HFFc6 (cell line): Measurements from ENCODE around the gene ITPK1. TPM values are rescaled to one million over a fixed set of nuclear protein-coding genes. Genes with fewer than 3 reads are reported as not detected.

Source experiments
- DNase-seq: peaks from one replicate; pipeline ENCODE4 v3.0.0-alpha.2; 2018
- H3K27ac Mint-ChIP-seq: 2 replicates; pipeline ENCODE4 v1.8.0; 2020; ENCODE audit warnings: mild to moderate bottlenecking, mixed read lengths
- H3K27me3 Mint-ChIP-seq: 2 replicates; pipeline ENCODE4 v1.8.0; 2021; ENCODE audit warnings: mild to moderate bottlenecking, moderate library complexity, mixed read lengths; ENCODE audit not compliant: insufficient read depth
- H3K36me3 Mint-ChIP-seq: 2 replicates; pipeline ENCODE4 v1.8.0; 2021; ENCODE audit warnings: low read depth, mixed read lengths
- H3K4me1 Mint-ChIP-seq: 2 replicates; pipeline ENCODE4 v1.8.0; 2020; ENCODE audit warnings: low read depth, mixed read lengths
- H3K4me3 Mint-ChIP-seq: 2 replicates; pipeline ENCODE4 v1.8.0; 2020; ENCODE audit warnings: mild to moderate bottlenecking, moderate library complexity, mixed read lengths
- H3K9me3 Mint-ChIP-seq: 2 replicates; pipeline ENCODE4 v1.8.0; 2020; ENCODE audit warnings: mild to moderate bottlenecking, mixed read lengths
- CTCF ChIP-seq: fragments of 200-600 bp; sonication (generic); IDR thresholded peaks from 2 replicates; pipeline ENCODE4 v1.5.0; 2021; ENCODE audit warnings: antibody characterized with exemption, mild to moderate bottlenecking
- total RNA-seq, 6 experiments: library from RNA; stranded (reverse); fragmentation: NEBNext Ultra II Directional; extraction: Animal tissue kit (Norgen Biotek cat#: 25700); gene quantifications; 2 replicates in 1 of 6; 3 replicates in 5 of 6; pipeline ENCODE4 v1.2.3, GENCODE V29; 2021

Gene ITPK1
- total RNA-seq, 6 experiments from 2014 or later: 27.3 to 38.1 (median 32.4) TPM

- no peaks in the 10 kb centered on the region for H3K9me3 Mint-ChIP-seq
- H3K4me3 Mint-ChIP-seq: no peak overlapping the region
- peaks cover 1% of the 10 kb centered on the region; the same call in 1 of the 2 replicates for H3K27me3 Mint-ChIP-seq
- no peak overlapping the region for H3K27ac Mint-ChIP-seq
- peaks cover 34% of the 10 kb centered on the region for H3K4me1 Mint-ChIP-seq
- no peaks in the 10 kb centered on the region for H3K36me3 Mint-ChIP-seq
- no peak for TF ChIP-seq CTCF
- DNase-seq: no peak
Observed at GRCh38 chr14:93033084-93033982, 82.4 kb downstream of the ITPK1 start.

- H3K4me1 Mint-ChIP-seq: peaks cover 34% of the 10 kb centered on the region
Observed at GRCh38 chr14:93032421-93032936, 83.2 kb downstream of the ITPK1 start.

GRCh38 chr14:93031505-93032315, 84.0 kb downstream of the ITPK1 start:
- Mint-ChIP-seq H3K27me3 (peaks cover 1% of the 10 kb centered on the region; the same call in 1 of the 2 replicates), H3K4me3 (no peak overlapping the region), H3K36me3 (no peaks in the 10 kb centered on the region), H3K27ac (no peak overlapping the region), H3K4me1 (peaks cover 26% of the 10 kb centered on the region), H3K9me3 (no peaks in the 10 kb centered on the region)
- no peak for TF ChIP-seq CTCF
- DNase-seq: no peak

More at GRCh38 chr14:93032421-93032936, 83.2 kb downstream of the ITPK1 start:
- H3K4me3 Mint-ChIP-seq: no peak overlapping the region
- H3K9me3 Mint-ChIP-seq: no peaks in the 10 kb centered on the region
- no peak overlapping the region for H3K27ac Mint-ChIP-seq
- no peak for DNase-seq
- H3K27me3 Mint-ChIP-seq: peaks cover 1% of the 10 kb centered on the region; the same call in 1 of the 2 replicates
- H3K36me3 Mint-ChIP-seq: no peaks in the 10 kb centered on the region
- no peak for TF ChIP-seq CTCF

GRCh38 chr14:93030761-93031160, 85.0 kb downstream of the ITPK1 start:
- H3K36me3 Mint-ChIP-seq: no peaks in the 10 kb centered on the region
- H3K4me3 Mint-ChIP-seq: no peak overlapping the region
- no peaks in the 10 kb centered on the region for H3K9me3 Mint-ChIP-seq
- no peak for TF ChIP-seq CTCF
- H3K27me3 Mint-ChIP-seq: no peaks in the 10 kb centered on the region; the same call in 1 of the 2 replicates
- H3K4me1 Mint-ChIP-seq: peaks cover 16% of the 10 kb centered on the region
- no peak overlapping the region for H3K27ac Mint-ChIP-seq
- no peak for DNase-seq

- Mint-ChIP-seq H3K9me3 (no peaks in the 10 kb centered on the region), H3K27me3 (no peaks in the 10 kb centered on the region; the same call in 1 of the 2 replicates), H3K4me1 (peaks cover 14% of the 10 kb centered on the region), H3K27ac (no peak overlapping the region), H3K4me3 (no peak overlapping the region), H3K36me3 (no peaks in the 10 kb centered on the region)
- TF ChIP-seq CTCF: no peak
- DNase-seq: no peak
Observed at GRCh38 chr14:93029911-93030508, 85.7 kb downstream of the ITPK1 start.
